Stimulated activated CD8-positive, alpha-beta memory T cell treated with anti-CD3 and anti-CD28 coated beads, Interleukin-2, amount 100 ng/mL, for 48 hours (primary cell): Measurements from ENCODE around the gene CNTD1.
"Not testable (repeated sequence)": the region's sequence is repeated elsewhere in the genome, so short reads cannot be mapped to it uniquely, and the experiment has no call there.

Source experiments
- DNase-seq, 2 donors: peaks; one replicate each; pipeline ENCODE4 v3.0.0-alpha.2; 2020; ENCODE audit warnings: low read depth in 2 of 2

CNTD1 gene

DNA sequence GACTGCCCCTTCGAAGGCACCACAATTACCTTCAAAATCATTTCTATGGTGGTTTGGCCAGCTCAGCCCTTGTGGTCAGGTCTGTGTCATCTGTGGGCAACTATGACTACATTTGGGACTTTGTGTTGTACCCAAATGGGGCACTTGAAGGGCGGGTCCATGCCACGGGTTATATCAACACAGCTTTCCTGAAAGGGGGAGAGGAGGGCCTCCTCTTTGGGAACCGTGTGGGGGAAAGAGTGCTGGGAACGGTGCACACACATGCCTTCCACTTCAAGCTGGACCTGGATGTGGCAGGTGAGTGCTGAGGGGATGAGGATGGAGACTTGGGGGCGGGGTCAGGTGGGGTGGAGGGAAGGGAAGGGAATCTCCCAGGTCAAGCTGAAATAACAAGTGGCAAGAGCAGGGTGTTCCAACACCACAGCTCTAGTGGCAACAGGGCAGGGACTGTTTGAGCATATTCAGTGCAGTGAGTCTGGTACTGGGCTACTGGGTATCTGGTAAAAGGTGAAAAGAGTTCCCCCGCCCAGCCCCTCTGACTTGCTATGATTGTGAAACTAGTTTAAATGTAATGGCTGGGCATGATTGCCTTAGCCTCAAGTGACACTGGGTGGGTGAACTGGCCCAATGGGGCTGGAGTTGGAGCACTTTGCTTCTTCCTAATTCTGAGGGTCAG is 47.4 kb downstream of the CNTD1 start:
- peak; percentile 23 to 49 for DNase-seq

DNA sequence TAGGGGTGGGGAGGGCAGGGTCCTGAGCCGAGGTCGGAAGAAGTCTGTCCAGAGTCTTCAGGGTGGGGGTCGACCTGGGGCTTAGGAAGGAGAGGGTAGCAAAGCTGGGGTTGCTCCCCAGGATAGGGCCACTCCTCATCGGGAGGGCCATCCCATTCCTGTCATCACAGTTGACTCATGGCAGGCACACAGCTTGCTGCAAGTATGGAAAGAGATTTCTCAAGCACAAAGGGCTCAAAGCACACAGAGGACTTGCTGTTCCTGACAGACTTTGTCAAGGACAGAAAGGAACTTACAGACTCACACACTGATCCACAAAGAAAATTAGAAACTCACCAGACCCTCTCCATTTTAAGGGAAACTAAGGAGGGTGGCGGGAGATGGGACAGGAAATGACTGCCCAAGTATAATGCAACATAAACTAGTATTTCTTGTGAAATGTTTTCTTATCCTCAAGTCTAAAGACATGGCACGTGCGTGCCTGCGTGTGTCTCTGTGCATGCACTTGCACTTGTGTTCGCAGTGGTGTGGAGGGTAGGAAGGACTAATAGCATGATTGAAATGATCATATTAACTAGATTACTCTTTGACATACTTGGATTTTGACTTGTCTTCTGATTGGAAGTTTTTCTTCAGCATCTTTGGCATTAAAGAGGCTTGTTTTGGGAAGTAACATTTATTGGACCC is 48.1 kb downstream of the CNTD1 start:
- DNase-seq, result no peak

DNA sequence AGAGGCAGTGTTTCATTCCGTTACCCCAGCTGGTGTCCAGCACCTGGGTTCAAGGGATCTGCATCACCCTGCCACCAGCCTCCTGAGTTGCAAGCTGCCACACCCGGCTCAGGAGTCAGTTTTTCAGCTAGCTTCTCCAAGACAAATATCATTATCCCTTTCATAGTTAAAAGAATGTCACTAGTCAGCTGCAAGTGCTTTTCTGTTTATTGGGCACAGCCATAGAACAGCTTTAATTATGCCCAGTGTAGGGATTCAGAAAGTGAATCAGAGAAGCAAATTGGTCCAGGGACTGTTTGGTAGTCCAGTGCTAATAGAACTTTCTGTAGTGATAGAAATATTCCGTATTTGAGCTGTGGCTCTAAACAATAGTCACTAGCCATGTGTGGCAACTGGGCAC is 49.4 kb downstream of the CNTD1 start:
- DNase-seq, result no peak

DNA sequence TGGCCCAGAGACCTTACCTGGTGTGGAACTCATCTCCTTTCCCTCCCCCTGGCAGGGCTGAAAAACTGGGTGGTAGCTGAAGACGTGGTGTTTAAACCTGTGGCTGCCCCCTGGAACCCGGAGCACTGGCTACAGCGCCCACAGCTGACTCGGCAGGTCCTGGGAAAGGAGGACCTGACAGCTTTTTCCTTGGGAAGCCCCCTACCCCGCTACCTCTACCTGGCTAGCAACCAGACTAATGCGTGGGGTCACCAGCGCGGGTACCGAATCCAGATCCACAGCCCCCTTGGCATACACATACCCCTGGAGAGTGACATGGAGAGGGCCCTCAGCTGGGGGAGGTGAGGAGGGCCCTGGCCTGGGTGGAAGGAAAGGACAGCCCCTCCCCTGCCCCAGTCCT is 50.4 kb downstream of the CNTD1 start:
- DNase-seq, result no peak

DNA sequence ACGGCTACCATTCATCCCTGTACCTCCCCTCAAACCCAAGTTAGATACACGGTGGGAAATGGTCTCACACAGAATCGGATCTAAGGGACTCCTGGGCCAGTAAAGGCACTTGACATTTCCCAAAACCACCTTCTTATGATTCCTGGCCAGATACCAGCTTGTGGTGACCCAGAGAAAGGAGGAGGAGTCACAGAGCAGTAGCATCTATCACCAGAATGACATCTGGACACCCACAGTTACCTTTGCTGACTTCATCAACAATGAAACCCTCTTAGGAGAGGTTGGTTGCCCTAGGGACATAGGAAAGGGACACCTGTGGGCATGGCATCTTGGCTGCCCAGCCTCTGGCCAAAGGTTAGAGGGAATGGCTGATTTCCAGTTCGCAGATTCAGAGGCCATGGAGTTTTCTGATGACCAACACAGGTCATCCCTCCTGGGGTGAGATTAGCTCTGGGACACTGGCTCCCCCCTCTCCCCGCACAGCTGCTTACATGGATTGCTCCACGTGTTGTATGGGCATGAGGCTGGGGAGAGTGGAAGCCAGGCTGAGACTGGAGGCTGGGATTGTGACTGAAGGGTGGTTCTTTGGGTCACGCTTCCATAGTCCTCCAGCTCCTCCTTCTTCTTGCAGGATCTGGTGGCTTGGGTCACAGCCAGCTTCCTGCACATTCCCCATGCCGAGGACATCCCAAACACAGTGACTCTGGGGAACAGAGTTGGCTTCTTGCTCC is 51.0 kb downstream of the CNTD1 start:
- DNase-seq, result no peak

DNA sequence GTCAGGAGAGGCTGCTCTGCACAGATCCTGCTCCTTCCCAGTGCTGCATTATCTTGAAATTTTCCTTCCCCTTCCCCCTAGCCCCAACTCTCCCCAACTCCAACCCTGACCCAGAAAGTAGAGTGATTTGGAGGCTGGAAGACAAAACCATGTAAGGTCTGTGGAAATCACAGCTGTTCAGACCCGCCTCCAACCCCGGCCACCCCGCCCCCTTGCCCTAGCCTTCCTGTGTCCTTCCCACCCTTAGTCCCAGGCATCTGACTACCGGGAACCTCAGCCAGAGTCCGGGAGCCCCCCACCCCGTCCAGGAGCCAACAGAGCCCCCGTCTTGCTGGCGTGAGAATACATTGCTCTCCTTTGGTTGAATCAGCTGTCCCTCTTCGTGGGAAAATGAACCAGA is 52.3 kb downstream of the CNTD1 start, which contains the start of gene AOC3:
AOC3 (plus strand) TSS at position 246 of the 400 bp plus-strand sequence; CDS start at position 391, 145 bp downstream.
- DNase-seq, result no peak

DNA sequence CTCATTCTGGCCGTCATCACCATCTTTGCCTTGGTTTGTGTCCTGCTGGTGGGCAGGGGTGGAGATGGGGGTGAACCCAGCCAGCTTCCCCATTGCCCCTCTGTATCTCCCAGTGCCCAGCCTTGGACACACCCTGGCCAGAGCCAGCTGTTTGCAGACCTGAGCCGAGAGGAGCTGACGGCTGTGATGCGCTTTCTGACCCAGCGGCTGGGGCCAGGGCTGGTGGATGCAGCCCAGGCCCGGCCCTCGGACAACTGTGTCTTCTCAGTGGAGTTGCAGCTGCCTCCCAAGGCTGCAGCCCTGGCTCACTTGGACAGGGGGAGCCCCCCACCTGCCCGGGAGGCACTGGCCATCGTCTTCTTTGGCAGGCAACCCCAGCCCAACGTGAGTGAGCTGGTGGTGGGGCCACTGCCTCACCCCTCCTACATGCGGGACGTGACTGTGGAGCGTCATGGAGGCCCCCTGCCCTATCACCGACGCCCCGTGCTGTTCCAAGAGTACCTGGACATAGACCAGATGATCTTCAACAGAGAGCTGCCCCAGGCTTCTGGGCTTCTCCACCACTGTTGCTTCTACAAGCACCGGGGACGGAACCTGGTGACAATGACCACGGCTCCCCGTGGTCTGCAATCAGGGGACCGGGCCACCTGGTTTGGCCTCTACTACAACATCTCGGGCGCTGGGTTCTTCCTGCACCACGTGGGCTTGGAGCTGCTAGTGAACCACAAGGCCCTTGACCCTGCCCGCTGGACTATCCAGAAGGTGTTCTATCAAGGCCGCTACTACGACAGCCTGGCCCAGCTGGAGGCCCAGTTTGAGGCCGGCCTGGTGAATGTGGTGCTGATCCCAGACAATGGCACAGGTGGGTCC is 52.9 kb downstream of the CNTD1 start:
- not testable (repeated sequence) for DNase-seq

DNA sequence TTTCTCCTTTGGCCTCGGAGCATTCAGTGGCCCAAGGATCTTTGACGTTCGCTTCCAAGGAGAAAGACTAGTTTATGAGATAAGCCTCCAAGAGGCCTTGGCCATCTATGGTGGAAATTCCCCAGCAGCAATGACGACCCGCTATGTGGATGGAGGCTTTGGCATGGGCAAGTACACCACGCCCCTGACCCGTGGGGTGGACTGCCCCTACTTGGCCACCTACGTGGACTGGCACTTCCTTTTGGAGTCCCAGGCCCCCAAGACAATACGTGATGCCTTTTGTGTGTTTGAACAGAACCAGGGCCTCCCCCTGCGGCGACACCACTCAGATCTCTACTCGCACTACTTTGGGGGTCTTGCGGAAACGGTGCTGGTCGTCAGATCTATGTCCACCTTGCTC is 53.7 kb downstream of the CNTD1 start:
- DNase-seq, result no peak

DNA sequence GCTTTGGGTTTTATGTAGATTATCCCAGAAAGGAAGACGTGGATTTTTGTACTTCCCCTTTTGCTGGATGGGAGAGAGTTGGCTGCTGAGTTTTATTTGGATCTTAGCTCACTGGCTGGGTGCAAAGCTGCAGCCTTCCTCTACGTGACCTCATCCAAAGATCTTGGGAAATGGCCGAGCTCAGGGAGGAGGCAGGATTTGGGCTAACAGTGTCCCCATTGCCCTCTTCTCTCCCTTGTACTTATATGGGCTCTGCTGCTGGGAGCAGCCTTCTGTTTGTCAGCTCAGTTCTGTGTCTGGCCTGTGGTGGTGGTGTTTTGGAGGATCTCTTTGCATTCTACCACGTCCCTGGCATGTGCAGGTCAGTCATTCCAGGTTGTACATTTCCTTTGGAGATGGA is 54.3 kb downstream of the CNTD1 start:
- no peak for DNase-seq

DNA sequence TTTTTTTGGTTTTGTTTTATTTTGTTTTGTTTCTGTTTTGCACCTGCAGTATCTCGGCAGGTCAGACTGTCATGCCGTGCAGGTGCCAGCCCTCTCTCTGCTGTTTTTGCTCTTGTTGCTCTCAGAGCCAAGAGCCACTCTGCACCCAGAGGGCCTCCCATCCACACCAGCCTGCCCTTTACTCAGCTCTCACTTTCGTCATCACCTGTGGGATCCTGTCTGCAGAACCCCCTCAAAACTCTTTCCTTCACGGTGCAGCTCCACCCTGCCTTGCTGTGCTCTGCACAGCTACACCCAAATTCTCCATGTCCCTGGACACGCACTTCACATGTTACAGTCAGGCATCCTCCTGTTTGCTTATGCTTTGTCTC is 54.9 kb downstream of the CNTD1 start:
- no peak for DNase-seq

DNA sequence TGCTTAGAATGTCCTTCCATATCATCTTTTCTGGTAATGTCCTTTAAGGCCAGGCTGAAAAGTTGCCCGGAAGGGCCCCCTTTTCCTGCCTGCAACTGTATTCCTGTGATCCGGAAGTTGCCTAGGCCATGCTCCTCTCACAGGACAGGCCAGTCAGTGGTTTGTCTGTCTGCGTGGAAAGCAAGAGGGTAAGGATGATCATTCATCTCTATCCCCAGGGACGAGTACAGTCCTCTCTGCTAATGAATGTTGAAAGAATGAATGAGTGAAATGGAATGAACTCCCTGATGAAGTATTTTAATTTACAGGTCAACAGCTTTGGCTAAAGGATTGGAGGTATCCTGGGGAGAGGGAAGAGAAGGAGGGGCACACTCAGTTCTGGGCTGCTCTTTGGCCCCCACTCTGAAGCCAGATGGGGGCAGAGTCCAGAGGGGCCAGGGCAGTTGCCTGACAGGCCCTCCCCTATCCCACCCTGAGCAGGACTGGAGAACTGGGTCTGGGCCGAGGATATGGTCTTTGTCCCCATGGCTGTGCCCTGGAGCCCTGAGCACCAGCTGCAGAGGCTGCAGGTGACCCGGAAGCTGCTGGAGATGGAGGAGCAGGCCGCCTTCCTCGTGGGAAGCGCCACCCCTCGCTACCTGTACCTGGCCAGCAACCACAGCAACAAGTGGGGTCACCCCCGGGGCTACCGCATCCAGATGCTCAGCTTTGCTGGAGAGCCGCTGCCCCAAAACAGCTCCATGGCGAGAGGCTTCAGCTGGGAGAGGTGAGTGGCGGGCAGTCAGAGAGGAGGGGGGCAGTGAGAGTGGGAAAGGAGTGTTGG is 55.5 kb downstream of the CNTD1 start:
- DNase-seq, result no peak

DNA sequence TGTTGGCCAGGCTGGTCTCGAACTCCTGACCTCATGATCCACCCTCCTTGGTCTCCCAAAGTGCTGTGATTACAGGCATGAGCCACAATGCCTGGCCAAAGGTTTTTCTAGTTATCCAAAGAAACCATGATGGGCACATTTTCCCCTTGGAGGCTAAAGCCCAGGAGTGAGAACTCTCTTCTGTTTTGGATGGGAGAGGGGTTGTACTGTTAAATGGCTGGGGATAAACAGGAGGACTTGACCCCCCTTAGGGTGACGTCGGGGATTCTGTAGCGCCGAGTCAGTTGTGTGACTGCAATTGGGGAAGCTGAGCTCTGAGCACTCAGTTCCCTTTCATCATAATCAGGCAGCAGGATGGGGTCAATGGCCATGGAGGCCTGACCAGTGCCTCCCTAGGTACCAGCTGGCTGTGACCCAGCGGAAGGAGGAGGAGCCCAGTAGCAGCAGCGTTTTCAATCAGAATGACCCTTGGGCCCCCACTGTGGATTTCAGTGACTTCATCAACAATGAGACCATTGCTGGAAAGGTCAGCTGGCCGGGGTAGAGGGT is 56.5 kb downstream of the CNTD1 start:
- DNase-seq, result no peak

DNA sequence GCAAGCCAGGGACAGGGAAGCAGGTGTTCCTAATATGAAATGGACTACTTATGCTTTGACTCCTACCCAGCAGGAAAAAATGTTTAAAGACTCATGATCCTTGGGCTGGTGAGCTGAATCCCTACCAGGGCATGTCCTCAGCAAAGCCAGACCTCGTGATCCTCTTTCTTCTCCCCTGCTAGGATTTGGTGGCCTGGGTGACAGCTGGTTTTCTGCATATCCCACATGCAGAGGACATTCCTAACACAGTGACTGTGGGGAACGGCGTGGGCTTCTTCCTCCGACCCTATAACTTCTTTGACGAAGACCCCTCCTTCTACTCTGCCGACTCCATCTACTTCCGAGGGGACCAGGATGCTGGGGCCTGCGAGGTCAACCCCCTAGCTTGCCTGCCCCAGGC is 57.4 kb downstream of the CNTD1 start:
- not testable (repeated sequence) for DNase-seq

DNA sequence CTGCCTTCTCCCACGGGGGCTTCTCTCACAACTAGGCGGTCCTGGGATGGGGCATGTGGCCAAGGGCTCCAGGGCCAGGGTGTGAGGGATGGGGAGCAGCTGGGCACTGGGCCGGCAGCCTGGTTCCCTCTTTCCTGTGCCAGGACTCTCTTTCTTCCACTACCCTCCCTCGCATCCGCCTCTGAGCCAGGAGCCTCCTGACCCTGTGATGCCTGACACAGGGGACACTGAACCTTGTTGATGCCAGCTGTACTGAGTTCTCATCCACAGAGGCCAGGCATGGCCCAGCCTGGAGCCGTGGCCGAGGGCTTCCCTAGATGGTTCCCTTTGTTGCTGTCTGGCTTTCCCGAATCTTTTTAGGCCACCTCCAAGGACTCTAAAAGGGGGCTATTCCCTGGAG is 57.9 kb downstream of the CNTD1 start:
- not testable (repeated sequence) for DNase-seq

DNA sequence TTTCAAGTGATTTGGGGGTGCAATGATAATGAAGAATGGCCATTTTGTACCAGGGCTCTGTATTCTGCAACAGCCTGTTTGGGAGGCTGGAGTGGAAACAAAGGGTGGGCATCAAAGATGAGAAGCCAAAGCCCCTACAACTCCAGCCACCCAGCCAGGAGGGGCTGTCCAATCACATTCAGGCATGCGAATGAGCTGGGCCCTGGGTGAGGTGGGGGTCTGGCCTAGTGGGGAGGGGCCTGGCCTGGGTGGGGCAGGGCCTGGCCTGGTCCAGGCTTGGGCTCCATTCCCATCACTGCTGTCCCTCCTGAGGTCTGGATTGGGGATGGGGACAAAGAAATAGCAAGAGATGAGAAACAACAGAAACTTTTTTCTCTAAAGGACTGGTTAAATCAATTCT is 58.7 kb downstream of the CNTD1 start:
- DNase-seq, result no peak
